HepG2 (cell line): ENCODE data around the gene HRH2. TPM values are rescaled to one million over a fixed set of nuclear protein-coding genes. Genes with fewer than 3 reads are reported as not detected.

Experiments
- ATAC-seq: fragments of 200-7000 bp; cut with Tn5 transposase; 3 replicates; pipeline ENCODE4 v1.9.1; 2020; ENCODE audit warnings: mild to moderate bottlenecking, moderate library complexity
- BruUV-seq: library from RNA; stranded (reverse); fragments of 400-500 nt; replicated peaks from 2 replicates; lab custom pipeline; 2021; lab: Mats Ljungman, UMichigan
- CTCF ChIA-PET: fragments of 300-600 bp; formaldehyde crosslinking; extraction: SDS; loops from one replicate; lab custom pipeline; 2021; ENCODE audit warnings: low total read pairs, inconsistent platforms, low intra/inter-chr PET ratio; lab: Yijun Ruan, JAX
- POLR2A ChIA-PET: fragments of 350-600 bp; sonication (Branson Sonifier 250); formaldehyde crosslinking; loops from one replicate; lab custom pipeline; 2020; ENCODE audit warnings: antibody characterized with exemption, inconsistent platforms; lab: Yijun Ruan, JAX
- DNase-seq: peaks from one replicate; pipeline ENCODE4 v3.0.0-alpha.2; 2015; ENCODE audit warnings: low spot score
- FAIRE-seq: peaks from 3 replicates; lab custom pipeline; 2011; peaks lifted over from hg19 to GRCh38; lab: Jason Lieb, UNC
- H2AFZ ChIP-seq: one replicate; pipeline ENCODE4 v1.6.1; 2011; ENCODE audit warnings: low read length, inconsistent platforms
- H3K27ac ChIP-seq: fragments of 300-600 bp; 3 replicates; pipeline ENCODE4 v1.8.0; 2011; ENCODE audit warnings: mixed run types, mild to moderate bottlenecking, mixed read lengths, low read length, inconsistent platforms; ENCODE audit not compliant: insufficient read depth; ENCODE audit errors: extremely low read length
- H3K27me3 ChIP-seq, 2 experiments: fragments of 200-600 bp in 1 of 2; 2 replicates in 1 of 2; 3 replicates in 1 of 2; pipeline versions ENCODE4 v1.6.0 to v1.8.0; 2011; ENCODE audit warnings: low read length in 2 of 2, mild to moderate bottlenecking in 2 of 2, moderate library complexity in 2 of 2, inconsistent platforms in 1 of 2; ENCODE audit not compliant: insufficient read depth in 2 of 2, control insufficient read depth in 1 of 2
- H3K36me3 ChIP-seq, 2 experiments: fragments of 200-600 bp in 1 of 2; replicated peaks in 1 of 2; 2 replicates in 1 of 2; 3 replicates in 1 of 2; pipeline versions ENCODE4 v1.5.1 to v1.8.0; 2011; ENCODE audit warnings: low read length in 2 of 2, inconsistent platforms in 1 of 2; ENCODE audit not compliant: insufficient read depth in 2 of 2, control insufficient read depth in 1 of 2
- H3K4me1 ChIP-seq: 2 replicates; pipeline ENCODE4 v1.5.1; 2012; ENCODE audit warnings: low read length, inconsistent platforms; ENCODE audit not compliant: insufficient read depth
- H3K4me2 ChIP-seq: 2 replicates; pipeline ENCODE4 v1.6.0; 2011; ENCODE audit warnings: low read depth, low read length, inconsistent platforms
- H3K4me3 ChIP-seq, 3 experiments: fragments of 200-600 bp in 1 of 3; sonication (generic), shearing (Covaris generic) in 1 of 3; replicated peaks in 1 of 3; 2 replicates each; pipeline ENCODE4 v1.5.1; 2011 to 2016; ENCODE audit warnings: low read length in 3 of 3, inconsistent platforms in 2 of 3, low read depth in 2 of 3, mild to moderate bottlenecking in 2 of 3, control low read depth in 1 of 3, mixed read lengths in 1 of 3; ENCODE audit not compliant: insufficient read depth in 1 of 3
- H3K79me2 ChIP-seq: one replicate; pipeline ENCODE4 v1.6.1; 2011; ENCODE audit warnings: low read length, inconsistent platforms; ENCODE audit not compliant: insufficient read depth
- H3K9ac ChIP-seq: 2 replicates; pipeline ENCODE4 v1.6.0; 2011; ENCODE audit warnings: mild to moderate bottlenecking, low read depth, low read length, inconsistent platforms; ENCODE audit not compliant: insufficient read depth
- H3K9me3 ChIP-seq: 2 replicates; pipeline ENCODE4 v1.5.1; 2012; ENCODE audit warnings: mild to moderate bottlenecking, low read length
- H4K20me1 ChIP-seq: 2 replicates; pipeline ENCODE4 v1.6.0; 2011; ENCODE audit warnings: inconsistent platforms, mild to moderate bottlenecking, low read length, moderate library complexity; ENCODE audit not compliant: insufficient read depth
- FOXJ3 ChIP-seq: sonication (generic); formaldehyde crosslinking; IDR thresholded peaks from 2 replicates; pipeline ENCODE4 v1.4.0; 2020; ENCODE audit warnings: missing genetic modification reagents, mild to moderate bottlenecking, borderline replicate concordance
- GTF3A ChIP-seq: sonication (generic); formaldehyde crosslinking; conservative IDR thresholded peaks from 2 replicates; pipeline ENCODE4 v1.4.0; 2020; ENCODE audit warnings: mild to moderate bottlenecking, missing genetic modification reagents
- IKZF4 ChIP-seq: sonication (generic); formaldehyde crosslinking; IDR thresholded peaks from 2 replicates; pipeline ENCODE4 v1.5.1; 2020; ENCODE audit warnings: borderline replicate concordance, mild to moderate bottlenecking, low read depth, missing genetic modification reagents; ENCODE audit errors: not compliant biosample characterization
- JARID2 ChIP-seq: sonication (generic); formaldehyde crosslinking; IDR thresholded peaks from 2 replicates; pipeline ENCODE4 v1.8.1; 2023; ENCODE audit warnings: missing genetic modification reagents, inconsistent platforms; ENCODE audit not compliant: insufficient replicate concordance
- MXD4 ChIP-seq: IDR thresholded peaks from 2 replicates; pipeline ENCODE4 v1.6.1; 2016; ENCODE audit warnings: mild to moderate bottlenecking, missing biosample characterization, missing genetic modification reagents
- TCF7 ChIP-seq: sonication (generic); IDR thresholded peaks from 2 replicates; pipeline ENCODE4 v1.6.1; 2016; ENCODE audit warnings: antibody characterized with exemption, low read depth
- TCF7L2 ChIP-seq: IDR thresholded peaks from 2 replicates; pipeline ENCODE4 v1.6.1; 2011; ENCODE audit warnings: mild to moderate bottlenecking, low read depth, low read length, moderate library complexity
- ZBTB38 ChIP-seq: sonication (generic); formaldehyde crosslinking; IDR thresholded peaks from 2 replicates; pipeline ENCODE4 v1.5.1; 2020; ENCODE audit warnings: mild to moderate bottlenecking, missing genetic modification reagents
- ZFYVE20 ChIP-seq: sonication (generic); formaldehyde crosslinking; IDR thresholded peaks from 2 replicates; pipeline ENCODE4 v1.8.0; 2023; ENCODE audit warnings: low read depth, mild to moderate bottlenecking, moderate library complexity, missing genetic modification reagents, borderline replicate concordance
- ZNF224 ChIP-seq: sonication (generic); formaldehyde crosslinking; IDR thresholded peaks from 2 replicates; pipeline ENCODE4 v1.5.0; 2020; ENCODE audit warnings: mild to moderate bottlenecking, missing genetic modification reagents
- ZNF296 ChIP-seq: sonication (generic); formaldehyde crosslinking; conservative IDR thresholded peaks from 2 replicates; pipeline ENCODE4 v1.5.0; 2020; ENCODE audit warnings: mild to moderate bottlenecking, missing genetic modification reagents
- ZSCAN12 ChIP-seq: sonication (generic); formaldehyde crosslinking; IDR thresholded peaks from 2 replicates; pipeline ENCODE4 v1.9.0; 2021; ENCODE audit warnings: mild to moderate bottlenecking, missing genetic modification reagents
- ZSCAN22 ChIP-seq: sonication (generic); formaldehyde crosslinking; IDR thresholded peaks from 2 replicates; pipeline ENCODE4 v1.4.0; 2020; ENCODE audit warnings: mild to moderate bottlenecking, missing genetic modification reagents
- WGBS: methylation state at CpG from one replicate; pipeline ENCODE4 v1.1.6; 2017; ENCODE audit warnings: low lambda C conversion rate; 5-methylcytosine and 5-hydroxymethylcytosine counted together
- in situ Hi-C: cut with HindIII; loops from 2 replicates; pipeline ENCODE4 v1.10.0; 2017; ENCODE audit warnings: low pct_unique_long_range_greater_than_20kb; ENCODE audit not compliant: extremely low pct_ligation_motif_present
- intact Hi-C: fragments of 100-400 bp; cut with micrococcal nuclease; formaldehyde crosslinking; loops from one replicate; pipeline ENCODE4 v1.10.0; 2022; ENCODE audit not compliant: unreplicated experiment
- polyA plus RNA-seq, 8 experiments: library from polyadenylated mRNA; depleted of rRNA in 3 of 8; stranded (reverse) in 7 of 8; unstranded in 1 of 8; fragments of >200 nt; fragmentation: Illumina TruSeq in 4 of 8; extraction: Trizol in 4 of 8; gene quantifications; 2 replicates each; pipeline versions ENCODE4 v1.2.1 to v1.2.3, GENCODE V29; 2011 to 2016; ENCODE audit warnings: low read depth in 4 of 8, missing spikeins in 1 of 8, mixed read lengths in 1 of 8; ENCODE audit not compliant: insufficient read depth in 1 of 8
- total RNA-seq, 5 experiments: library from RNA; depleted of rRNA; stranded (reverse); fragments of >200 nt; fragmentation: Illumina TruSeq; extraction: Trizol; gene quantifications; 2 replicates each; pipeline ENCODE4 v1.2.3, GENCODE V29; 2016; ENCODE audit warnings: low read depth in 1 of 5
- TF ChIP-seq, protein P1 (sequence below): sonication (generic); formaldehyde crosslinking; IDR thresholded peaks from 2 replicates; pipeline ENCODE4 v1.5.0; 2020; ENCODE audit warnings: missing genetic modification reagents
- TF ChIP-seq, protein P2 (sequence below): sonication (generic); formaldehyde crosslinking; IDR thresholded peaks from 2 replicates; pipeline ENCODE4 v1.5.0; 2020; ENCODE audit warnings: mild to moderate bottlenecking, missing genetic modification reagents, borderline replicate concordance

Gene HRH2
- total and polyA plus RNA-seq, 2 of the 13 experiments (the other 11 are each of a cell fraction or from before 2014, with no cell fraction given) = not detected

DNA sequence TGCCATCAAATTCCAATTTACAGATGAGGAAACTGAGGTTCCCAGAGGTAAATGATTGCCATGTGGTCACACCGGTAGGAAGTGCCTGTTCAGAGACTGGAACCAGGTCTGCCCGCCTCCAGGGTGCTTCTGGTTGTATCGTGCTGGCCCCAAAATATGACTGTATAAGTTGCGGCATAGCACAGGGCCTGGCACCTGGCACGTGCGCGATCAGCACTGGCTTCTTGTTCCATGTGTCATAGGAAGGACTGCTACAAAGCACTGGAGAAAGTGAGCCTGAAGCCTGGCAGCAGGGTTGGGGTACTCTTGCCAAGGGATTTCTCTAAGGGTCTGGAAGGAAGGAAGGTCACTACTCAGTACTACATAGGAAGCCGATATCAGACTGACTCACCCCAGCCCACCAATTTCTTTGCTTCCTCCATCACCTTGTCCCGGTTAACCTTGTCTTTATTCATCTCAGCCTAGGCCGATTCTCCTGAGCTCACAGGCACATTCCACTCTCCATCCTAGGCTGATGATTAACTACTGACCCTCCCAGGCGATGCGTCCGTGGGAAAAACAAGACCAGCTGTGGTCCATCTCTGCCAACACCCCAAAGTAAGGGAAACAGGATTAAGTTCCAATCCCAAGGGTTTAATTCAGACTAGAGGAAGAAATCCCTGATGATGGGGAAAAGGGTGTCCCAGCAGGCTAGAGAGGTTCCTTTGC, 1.8 kb downstream of the HRH2 start:
- no peak overlapping the region for H2AFZ ChIP-seq
- H3K79me2 ChIP-seq = no peaks in the 10 kb centered on the region
- no peak overlapping the region for H3K4me2 ChIP-seq
- H3K36me3 ChIP-seq = no peaks in the 10 kb centered on the region
- 2% methylated on average over 6 of the region's 13 CpGs for WGBS
- H3K4me1 ChIP-seq = 0 out of 2 replicates have a peak, but pooled peaks cover 2% of the 10 kb centered on the region
- H3K27ac ChIP-seq = no peak overlapping the region
- ChIA-PET POLR2A (no interaction called here), CTCF (no interaction called here)
- H3K9ac ChIP-seq = no peak overlapping the region
- intact Hi-C loops = no loop called here
- BruUV-seq = no TSS peak
- TF ChIP-seq, protein P1, sequence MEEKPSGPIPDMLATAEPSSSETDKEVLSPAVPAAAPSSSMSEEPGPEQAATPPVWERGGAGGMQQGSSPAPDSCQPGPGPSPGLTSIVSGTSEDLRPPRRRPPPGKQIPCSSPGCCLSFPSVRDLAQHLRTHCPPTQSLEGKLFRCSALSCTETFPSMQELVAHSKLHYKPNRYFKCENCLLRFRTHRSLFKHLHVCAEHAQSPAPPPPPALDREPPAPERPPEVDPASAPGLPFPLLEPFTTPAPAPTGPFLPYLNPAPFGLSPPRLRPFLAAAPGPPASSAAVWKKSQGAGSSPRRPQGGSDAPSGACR (CRISPR knock-in tag) = no peak
- TF ChIP-seq TCF7 (no peak), ZSCAN12 (CRISPR knock-in tag) (no peak), ZNF224 (CRISPR knock-in tag) (no peak), MXD4 (no peak), TCF7L2 (no peak), ZBTB38 (CRISPR knock-in tag) (no peak), FOXJ3 (CRISPR knock-in tag) (no peak), GTF3A (no peak), ZFYVE20 (CRISPR knock-in tag) (no peak), ZSCAN22 (CRISPR knock-in tag) (no peak), IKZF4 (CRISPR knock-in tag) (no peak), ZNF296 (no peak), JARID2 (CRISPR knock-in tag) (no peak)
- TF ChIP-seq, protein P2, sequence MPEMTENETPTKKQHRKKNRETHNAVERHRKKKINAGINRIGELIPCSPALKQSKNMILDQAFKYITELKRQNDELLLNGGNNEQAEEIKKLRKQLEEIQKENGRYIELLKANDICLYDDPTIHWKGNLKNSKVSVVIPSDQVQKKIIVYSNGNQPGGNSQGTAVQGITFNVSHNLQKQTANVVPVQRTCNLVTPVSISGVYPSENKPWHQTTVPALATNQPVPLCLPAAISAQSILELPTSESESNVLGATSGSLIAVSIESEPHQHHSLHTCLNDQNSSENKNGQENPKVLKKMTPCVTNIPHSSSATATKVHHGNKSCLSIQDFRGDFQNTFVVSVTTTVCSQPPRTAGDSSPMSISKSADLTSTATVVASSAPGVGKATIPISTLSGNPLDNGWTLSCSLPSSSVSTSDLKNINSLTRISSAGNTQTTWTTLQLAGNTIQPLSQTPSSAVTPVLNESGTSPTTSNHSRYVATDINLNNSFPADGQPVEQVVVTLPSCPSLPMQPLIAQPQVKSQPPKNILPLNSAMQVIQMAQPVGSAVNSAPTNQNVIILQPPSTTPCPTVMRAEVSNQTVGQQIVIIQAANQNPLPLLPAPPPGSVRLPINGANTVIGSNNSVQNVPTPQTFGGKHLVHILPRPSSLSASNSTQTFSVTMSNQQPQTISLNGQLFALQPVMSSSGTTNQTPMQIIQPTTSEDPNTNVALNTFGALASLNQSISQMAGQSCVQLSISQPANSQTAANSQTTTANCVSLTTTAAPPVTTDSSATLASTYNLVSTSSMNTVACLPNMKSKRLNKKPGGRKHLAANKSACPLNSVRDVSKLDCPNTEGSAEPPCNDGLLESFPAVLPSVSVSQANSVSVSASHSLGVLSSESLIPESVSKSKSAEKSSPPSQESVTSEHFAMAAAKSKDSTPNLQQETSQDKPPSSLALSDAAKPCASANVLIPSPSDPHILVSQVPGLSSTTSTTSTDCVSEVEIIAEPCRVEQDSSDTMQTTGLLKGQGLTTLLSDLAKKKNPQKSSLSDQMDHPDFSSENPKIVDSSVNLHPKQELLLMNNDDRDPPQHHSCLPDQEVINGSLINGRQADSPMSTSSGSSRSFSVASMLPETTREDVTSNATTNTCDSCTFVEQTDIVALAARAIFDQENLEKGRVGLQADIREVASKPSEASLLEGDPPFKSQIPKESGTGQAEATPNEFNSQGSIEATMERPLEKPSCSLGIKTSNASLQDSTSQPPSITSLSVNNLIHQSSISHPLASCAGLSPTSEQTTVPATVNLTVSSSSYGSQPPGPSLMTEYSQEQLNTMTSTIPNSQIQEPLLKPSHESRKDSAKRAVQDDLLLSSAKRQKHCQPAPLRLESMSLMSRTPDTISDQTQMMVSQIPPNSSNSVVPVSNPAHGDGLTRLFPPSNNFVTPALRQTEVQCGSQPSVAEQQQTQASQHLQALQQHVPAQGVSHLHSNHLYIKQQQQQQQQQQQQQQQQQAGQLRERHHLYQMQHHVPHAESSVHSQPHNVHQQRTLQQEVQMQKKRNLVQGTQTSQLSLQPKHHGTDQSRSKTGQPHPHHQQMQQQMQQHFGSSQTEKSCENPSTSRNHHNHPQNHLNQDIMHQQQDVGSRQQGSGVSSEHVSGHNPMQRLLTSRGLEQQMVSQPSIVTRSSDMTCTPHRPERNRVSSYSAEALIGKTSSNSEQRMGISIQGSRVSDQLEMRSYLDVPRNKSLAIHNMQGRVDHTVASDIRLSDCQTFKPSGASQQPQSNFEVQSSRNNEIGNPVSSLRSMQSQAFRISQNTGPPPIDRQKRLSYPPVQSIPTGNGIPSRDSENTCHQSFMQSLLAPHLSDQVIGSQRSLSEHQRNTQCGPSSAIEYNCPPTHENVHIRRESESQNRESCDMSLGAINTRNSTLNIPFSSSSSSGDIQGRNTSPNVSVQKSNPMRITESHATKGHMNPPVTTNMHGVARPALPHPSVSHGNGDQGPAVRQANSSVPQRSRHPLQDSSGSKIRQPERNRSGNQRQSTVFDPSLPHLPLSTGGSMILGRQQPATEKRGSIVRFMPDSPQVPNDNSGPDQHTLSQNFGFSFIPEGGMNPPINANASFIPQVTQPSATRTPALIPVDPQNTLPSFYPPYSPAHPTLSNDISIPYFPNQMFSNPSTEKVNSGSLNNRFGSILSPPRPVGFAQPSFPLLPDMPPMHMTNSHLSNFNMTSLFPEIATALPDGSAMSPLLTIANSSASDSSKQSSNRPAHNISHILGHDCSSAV (CRISPR knock-in tag) = no peak
- peak; percentile 57; the same call in 2 of the 3 replicates for ATAC-seq
- no peak for DNase-seq
- peaks cover 0 to 17% of the 10 kb centered on the region in 2 experiments; a peak in 3 of 5 replicates for H3K27me3 ChIP-seq
- no peaks in the 10 kb centered on the region for H3K9me3 ChIP-seq
- H4K20me1 ChIP-seq = no peaks in the 10 kb centered on the region
- in situ Hi-C loops = no loop called here
- no peak overlapping the region for H3K4me3 ChIP-seq
- no peak for FAIRE-seq
